Measurements from ENCODE around the gene RAMP3. TPM values are rescaled to one million over a fixed set of nuclear protein-coding genes. Genes with fewer than 3 reads are reported as not detected.

Gene RAMP3
- total RNA-seq, 2 experiments from 2014 or later, result not detected

GRCh38 chr7:45186261-45186813 lies 28.7 kb downstream of the RAMP3 start:
- H3K27ac Mint-ChIP-seq, result no peak overlapping the region
- H3K4me3 Mint-ChIP-seq, result no peak overlapping the region
- H3K4me1 Mint-ChIP-seq, result no peaks in the 10 kb centered on the region
- ChIA-PET CTCF (no interaction called here), POLR2A (no interaction called here)
- peaks cover 2% of the 10 kb centered on the region for H3K27me3 Mint-ChIP-seq
- no peaks in the 10 kb centered on the region for H3K9me3 Mint-ChIP-seq
- peak; percentile 11 for DNase-seq
- no peaks in the 10 kb centered on the region for H3K36me3 Mint-ChIP-seq (ENCODE audit: low read depth)

DNA sequence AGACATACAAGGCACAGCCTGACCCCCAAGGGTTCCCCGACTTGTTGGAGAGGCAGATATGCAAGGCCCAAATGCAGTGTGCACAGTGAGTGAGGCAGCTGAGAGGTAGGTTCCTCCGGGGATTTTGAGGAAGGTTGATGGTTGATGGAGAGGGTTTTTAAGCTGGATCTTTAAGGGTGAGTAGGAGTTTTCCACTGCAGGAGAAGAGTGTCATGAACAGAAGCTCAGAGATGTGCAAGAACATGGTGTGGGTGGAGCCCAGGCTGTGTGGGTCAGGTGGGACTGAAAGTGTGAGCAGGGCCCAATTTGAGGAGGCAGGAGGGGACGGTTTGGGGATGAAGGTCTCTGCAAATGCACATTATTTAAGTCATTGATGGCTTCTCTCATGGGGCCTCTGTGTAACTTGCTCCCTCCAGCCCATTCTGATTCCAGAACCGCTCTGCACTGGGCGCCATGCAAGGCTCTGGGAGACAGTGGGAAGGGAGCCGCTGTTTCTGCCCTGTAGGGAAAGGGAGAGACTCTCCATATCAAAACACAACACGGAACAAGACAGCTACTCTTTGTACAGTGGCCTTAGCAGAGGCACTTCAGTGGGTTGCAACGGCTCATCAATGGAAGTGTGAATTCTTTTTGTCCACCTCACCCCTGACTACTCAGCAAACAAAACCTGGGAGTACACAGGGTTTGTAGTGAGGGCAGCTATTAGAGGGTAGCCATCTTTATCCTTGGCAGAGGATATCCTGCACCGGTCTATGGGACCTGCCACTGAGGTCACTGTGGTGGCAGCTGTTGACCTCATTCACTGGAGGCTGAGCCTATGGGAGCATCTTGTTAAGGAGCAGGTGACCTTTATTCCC lies 29.7 kb downstream of the RAMP3 start:
- no peak overlapping the region for H3K27ac Mint-ChIP-seq
- peaks cover under 1% of the 10 kb centered on the region for H3K9me3 Mint-ChIP-seq
- peak; percentile 5 for DNase-seq
- ChIA-PET POLR2A (no interaction called here), CTCF (no interaction called here)
- H3K4me1 Mint-ChIP-seq, result no peaks in the 10 kb centered on the region
- no peak overlapping the region for H3K4me3 Mint-ChIP-seq
- H3K27me3 Mint-ChIP-seq, result peaks cover 10% of the 10 kb centered on the region
- H3K36me3 Mint-ChIP-seq (ENCODE audit: low read depth), result peaks cover under 1% of the 10 kb centered on the region

- H3K4me1 Mint-ChIP-seq, result no peaks in the 10 kb centered on the region
- CTCF ChIA-PET, result no interaction called here
- H3K36me3 Mint-ChIP-seq (ENCODE audit: low read depth), result peaks cover 4% of the 10 kb centered on the region
- DNase-seq, result peak; percentile 4
- H3K4me3 Mint-ChIP-seq, result no peak overlapping the region
- H3K27me3 Mint-ChIP-seq, result peaks cover 17% of the 10 kb centered on the region
- POLR2A ChIA-PET, result no interaction called here
- H3K27ac Mint-ChIP-seq, result no peak overlapping the region
- peaks cover 4% of the 10 kb centered on the region for H3K9me3 Mint-ChIP-seq
Observed at GRCh38 chr7:45187946-45188411, 30.4 kb downstream of the RAMP3 start.

DNA sequence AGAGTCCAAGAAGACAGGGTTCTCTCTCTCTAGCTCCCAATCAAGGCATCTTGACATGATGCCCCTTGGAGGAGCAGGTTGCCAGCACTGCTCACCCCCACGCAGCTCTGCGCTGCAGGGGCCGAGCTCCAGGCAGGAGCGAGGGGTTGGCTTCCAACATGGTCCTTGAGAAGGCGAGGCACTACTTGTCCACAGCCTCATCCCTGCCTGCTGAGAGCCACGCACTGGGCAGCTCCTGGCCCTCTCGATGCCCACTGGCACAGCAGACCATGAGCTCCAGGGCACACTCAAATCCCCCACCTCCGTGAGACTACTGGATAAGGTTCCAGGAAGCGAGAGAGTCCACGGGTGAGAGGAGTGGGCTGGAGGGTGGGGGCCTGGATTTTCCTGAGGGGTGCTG lies 31.1 kb downstream of the RAMP3 start:
- no peak for DNase-seq
- Mint-ChIP-seq H3K9me3 (peaks cover 4% of the 10 kb centered on the region), H3K27ac (no peak overlapping the region), H3K36me3 (ENCODE audit: low read depth) (peaks cover 4% of the 10 kb centered on the region), H3K4me1 (no peaks in the 10 kb centered on the region), H3K27me3 (peaks cover 17% of the 10 kb centered on the region), H3K4me3 (no peak overlapping the region)
- ChIA-PET POLR2A (no interaction called here), CTCF (no interaction called here)

GRCh38 chr7:45189151-45189970 lies 31.8 kb downstream of the RAMP3 start:
- Mint-ChIP-seq H3K36me3 (ENCODE audit: low read depth) (peaks cover 4% of the 10 kb centered on the region), H3K27ac (no peak overlapping the region)
- POLR2A ChIA-PET, result no interaction called here

DNA sequence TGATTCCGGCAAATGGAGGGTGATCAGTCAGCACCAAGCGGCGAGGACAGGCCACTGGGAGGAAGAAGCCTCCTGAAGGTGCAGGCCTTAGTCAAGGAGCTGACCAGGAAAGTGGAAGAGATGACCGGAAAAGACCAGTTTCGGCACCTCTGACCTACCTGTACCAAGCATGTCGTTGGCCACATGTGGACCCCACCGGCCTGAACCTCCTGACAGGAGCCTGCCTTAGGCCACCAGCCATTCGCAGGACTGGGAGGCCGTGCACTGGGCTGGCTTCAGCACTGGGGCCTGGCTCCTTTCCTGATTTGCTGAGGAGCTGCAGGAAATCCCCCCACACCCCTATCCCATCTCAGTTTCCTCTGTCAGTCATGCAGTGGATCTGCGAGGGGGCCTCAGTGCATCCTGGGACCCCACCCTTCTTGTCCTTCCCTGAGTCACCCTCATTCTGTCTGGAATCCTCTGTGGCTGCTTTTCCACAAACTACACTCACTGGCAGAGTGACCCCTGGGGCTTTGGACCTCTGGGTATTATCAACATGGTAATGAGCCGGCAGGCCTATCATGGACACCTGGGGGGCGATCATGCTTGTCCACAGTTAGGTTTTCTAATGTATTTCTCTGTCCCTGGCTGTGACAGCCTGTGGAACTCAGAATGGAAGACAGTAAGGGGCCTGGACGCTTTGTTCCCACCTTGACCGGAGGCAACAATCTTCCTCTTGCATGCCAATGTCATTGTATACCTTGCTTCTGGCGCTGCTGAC lies 33.0 kb downstream of the RAMP3 start:
- peaks cover 4% of the 10 kb centered on the region for H3K9me3 Mint-ChIP-seq
- POLR2A ChIA-PET, result no interaction called here
- CTCF ChIA-PET, result no interaction called here

More at GRCh38 chr7:45189151-45189970, 31.8 kb downstream of the RAMP3 start:
- peak; percentile 11 for DNase-seq
- CTCF ChIA-PET, result no interaction called here
- Mint-ChIP-seq H3K27me3 (peaks cover 17% of the 10 kb centered on the region), H3K9me3 (peaks cover 4% of the 10 kb centered on the region), H3K4me1 (no peaks in the 10 kb centered on the region), H3K4me3 (no peak overlapping the region)

GRCh38 chr7:45191396-45191795 lies 33.8 kb downstream of the RAMP3 start:
- Mint-ChIP-seq H3K27me3 (peaks cover 17% of the 10 kb centered on the region), H3K36me3 (ENCODE audit: low read depth) (peaks cover 4% of the 10 kb centered on the region), H3K4me1 (peaks cover 6% of the 10 kb centered on the region), H3K4me3 (no peak overlapping the region), H3K9me3 (peaks cover 4% of the 10 kb centered on the region), H3K27ac (no peak overlapping the region)
- POLR2A ChIA-PET, result no interaction called here
- CTCF ChIA-PET, result no interaction called here
- DNase-seq, result no peak

More for the DNA sequence above, 33.0 kb downstream of the RAMP3 start:
- no peak overlapping the region for H3K27ac Mint-ChIP-seq
- peak; percentile 13 for DNase-seq
- peaks cover 4% of the 10 kb centered on the region for H3K36me3 Mint-ChIP-seq (ENCODE audit: low read depth)
- H3K27me3 Mint-ChIP-seq, result peaks cover 17% of the 10 kb centered on the region
- H3K4me1 Mint-ChIP-seq, result peaks cover under 1% of the 10 kb centered on the region
- no peak overlapping the region for H3K4me3 Mint-ChIP-seq

GRCh38 chr7:45192621-45193041 lies 35.0 kb downstream of the RAMP3 start:
- POLR2A ChIA-PET, result no interaction called here
- DNase-seq, result no peak
- Mint-ChIP-seq H3K27me3 (peaks cover 17% of the 10 kb centered on the region), H3K9me3 (peaks cover 4% of the 10 kb centered on the region), H3K36me3 (ENCODE audit: low read depth) (peaks cover 4% of the 10 kb centered on the region), H3K4me1 (peaks cover 11% of the 10 kb centered on the region), H3K4me3 (no peak overlapping the region), H3K27ac (no peak overlapping the region)
- CTCF ChIA-PET, result no interaction called here

GRCh38 chr7:45193828-45194227 lies 36.2 kb downstream of the RAMP3 start:
- H3K4me3 Mint-ChIP-seq, result no peak overlapping the region
- H3K9me3 Mint-ChIP-seq, result peaks cover 4% of the 10 kb centered on the region
- peaks cover 17% of the 10 kb centered on the region for H3K27me3 Mint-ChIP-seq
- POLR2A ChIA-PET, result interaction anchor here (0.9 kb wide), 1 partner anchor 12 kb away, joined by 3 read pairs; no protein-coding TSS in a partner anchor
- H3K36me3 Mint-ChIP-seq (ENCODE audit: low read depth), result peaks cover 4% of the 10 kb centered on the region
- CTCF ChIA-PET, result no interaction called here
- H3K4me1 Mint-ChIP-seq, result peaks cover 16% of the 10 kb centered on the region
- no peak for DNase-seq
- no peak overlapping the region for H3K27ac Mint-ChIP-seq

- peaks cover 4% of the 10 kb centered on the region for H3K36me3 Mint-ChIP-seq (ENCODE audit: low read depth)
- no peak overlapping the region for H3K4me3 Mint-ChIP-seq
- peak; percentile 45 for DNase-seq
- H3K4me1 Mint-ChIP-seq, result peaks cover 25% of the 10 kb centered on the region
- peaks cover 8% of the 10 kb centered on the region for H3K9me3 Mint-ChIP-seq
- CTCF ChIA-PET, result no interaction called here
- POLR2A ChIA-PET, result interaction anchor here (1.4 kb wide), 1 partner anchor 8 kb away, joined by 3 read pairs; no protein-coding TSS in a partner anchor
- no peak overlapping the region for H3K27ac Mint-ChIP-seq
- H3K27me3 Mint-ChIP-seq, result peaks cover 15% of the 10 kb centered on the region
Observed at GRCh38 chr7:45196374-45196773, 38.8 kb downstream of the RAMP3 start.

DNA sequence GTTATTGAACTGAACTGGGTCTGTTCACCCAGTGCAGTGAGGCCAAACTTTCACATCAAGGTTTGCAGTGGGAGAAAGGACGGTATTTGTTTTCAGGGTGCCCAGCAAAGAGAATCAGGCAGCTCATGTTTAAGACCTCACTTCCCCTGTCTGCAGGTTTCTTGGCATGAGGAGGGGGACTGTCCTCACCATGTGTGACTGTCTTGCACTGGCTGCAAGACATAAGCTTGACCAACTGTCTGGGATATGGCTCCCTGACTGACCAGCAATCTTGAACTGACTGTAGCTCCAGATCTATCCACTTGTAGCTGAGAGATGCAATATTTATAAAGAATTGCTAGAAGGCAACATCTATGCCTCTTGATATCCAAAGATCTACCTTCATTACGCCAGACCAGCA lies 39.9 kb downstream of the RAMP3 start:
- no peak overlapping the region for H3K27ac Mint-ChIP-seq
- H3K4me3 Mint-ChIP-seq, result no peak overlapping the region
- DNase-seq, result no peak
- H3K4me1 Mint-ChIP-seq, result peaks cover 25% of the 10 kb centered on the region
- H3K36me3 Mint-ChIP-seq (ENCODE audit: low read depth), result peaks cover 2% of the 10 kb centered on the region
- CTCF ChIA-PET, result no interaction called here
- peaks cover 6% of the 10 kb centered on the region for H3K27me3 Mint-ChIP-seq
- POLR2A ChIA-PET, result no interaction called here
- peaks cover 7% of the 10 kb centered on the region for H3K9me3 Mint-ChIP-seq

DNA sequence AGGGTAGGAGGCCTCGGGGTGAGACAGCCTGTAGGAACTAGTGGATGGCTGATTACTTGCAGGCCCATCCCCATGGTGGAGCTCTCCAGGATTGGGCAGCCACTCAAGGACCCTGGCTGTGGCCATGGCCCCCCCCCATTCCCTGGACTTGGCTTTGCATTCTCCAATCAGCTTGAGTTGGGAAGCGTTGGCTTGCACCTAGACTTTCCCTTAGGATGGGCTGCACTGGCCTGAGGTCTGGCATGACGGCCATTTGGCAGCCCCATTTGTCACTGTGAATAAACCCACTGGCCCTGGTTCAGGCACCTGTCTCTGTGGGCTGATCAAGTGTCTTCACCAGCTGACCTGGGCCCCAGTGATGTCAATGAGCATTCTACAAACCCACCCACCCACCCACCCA lies 41.4 kb downstream of the RAMP3 start:
- peaks cover 36% of the 10 kb centered on the region for H3K4me1 Mint-ChIP-seq
- POLR2A ChIA-PET, result no interaction called here
- H3K36me3 Mint-ChIP-seq (ENCODE audit: low read depth), result no peaks in the 10 kb centered on the region
- peaks cover 7% of the 10 kb centered on the region for H3K9me3 Mint-ChIP-seq
- CTCF ChIA-PET, result no interaction called here
- H3K27me3 Mint-ChIP-seq, result no peaks in the 10 kb centered on the region
- no peak overlapping the region for H3K4me3 Mint-ChIP-seq
- DNase-seq, result no peak
- no peak overlapping the region for H3K27ac Mint-ChIP-seq

GRCh38 chr7:45199506-45199905 lies 41.9 kb downstream of the RAMP3 start:
- ChIA-PET POLR2A (no interaction called here), CTCF (no interaction called here)
- Mint-ChIP-seq H3K36me3 (ENCODE audit: low read depth) (no peaks in the 10 kb centered on the region), H3K4me3 (no peak overlapping the region), H3K4me1 (peaks cover 41% of the 10 kb centered on the region), H3K27me3 (no peaks in the 10 kb centered on the region), H3K27ac (no peak overlapping the region), H3K9me3 (peaks cover 7% of the 10 kb centered on the region)
- DNase-seq, result no peak

Data from activated CD4-positive, alpha-beta memory T cell treated with anti-CD3 and anti-CD28 coated beads, Interleukin-2, amount 10 ng/mL, durations not matched to agents 7 days and 5 days (primary cell).